ENCODE measurements around the gene TIGAR.

TIGAR gene

GRCh38 chr12:4386801-4387200 is 65.8 kb downstream of the TIGAR start:
- no peak for DNase-seq

GRCh38 chr12:4387607-4388006 is 66.6 kb downstream of the TIGAR start:
- DNase-seq, result no peak

GRCh38 chr12:4388032-4388431 is 67.0 kb downstream of the TIGAR start:
- no peak for DNase-seq

DNA sequence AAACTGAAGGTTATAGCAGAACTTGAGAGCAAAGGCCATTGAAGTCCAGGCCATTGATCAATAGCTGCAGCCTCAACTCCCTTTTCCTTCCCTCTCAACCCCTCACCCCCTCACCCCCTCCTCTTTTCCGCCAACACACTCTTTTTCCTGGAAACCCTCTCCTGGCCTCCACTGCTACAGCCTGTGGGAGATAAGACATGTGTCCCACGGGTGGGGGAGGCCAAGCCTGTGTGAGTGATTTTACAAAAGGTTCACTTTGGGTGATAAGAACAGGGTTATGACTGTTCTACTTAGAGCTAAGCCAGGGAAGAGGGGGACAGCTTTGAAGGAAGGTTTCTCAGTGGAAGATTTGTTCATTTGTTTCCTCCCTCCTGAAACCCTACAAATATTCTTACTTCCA is 67.6 kb downstream of the TIGAR start:
- peak; percentile 66 for DNase-seq

- no peak for DNase-seq
Measured at GRCh38 chr12:4392223-4392742, 71.3 kb downstream of the TIGAR start.

DNA sequence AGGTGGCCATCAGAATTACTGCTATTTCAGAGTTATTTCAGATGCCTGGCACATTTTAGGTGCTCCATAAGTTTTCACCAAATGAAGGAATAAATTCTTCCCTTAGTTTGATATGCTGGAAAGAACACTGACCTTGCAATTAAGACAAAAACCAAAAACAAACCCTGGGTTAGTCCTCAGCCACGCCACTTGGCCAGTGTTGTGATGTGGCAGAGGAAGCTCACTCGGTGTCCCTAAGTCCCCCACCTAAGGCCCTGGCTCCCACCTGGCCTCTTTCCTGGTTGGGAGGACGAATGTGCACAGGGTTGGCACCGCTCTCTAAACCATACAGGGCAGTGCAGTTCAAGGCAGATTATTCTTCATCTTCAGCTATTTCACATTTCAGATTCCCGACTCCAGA is 72.2 kb downstream of the TIGAR start:
- DNase-seq, result no peak

GRCh38 chr12:4395818-4396217 is 74.8 kb downstream of the TIGAR start:
- DNase-seq, result no peak

DNA sequence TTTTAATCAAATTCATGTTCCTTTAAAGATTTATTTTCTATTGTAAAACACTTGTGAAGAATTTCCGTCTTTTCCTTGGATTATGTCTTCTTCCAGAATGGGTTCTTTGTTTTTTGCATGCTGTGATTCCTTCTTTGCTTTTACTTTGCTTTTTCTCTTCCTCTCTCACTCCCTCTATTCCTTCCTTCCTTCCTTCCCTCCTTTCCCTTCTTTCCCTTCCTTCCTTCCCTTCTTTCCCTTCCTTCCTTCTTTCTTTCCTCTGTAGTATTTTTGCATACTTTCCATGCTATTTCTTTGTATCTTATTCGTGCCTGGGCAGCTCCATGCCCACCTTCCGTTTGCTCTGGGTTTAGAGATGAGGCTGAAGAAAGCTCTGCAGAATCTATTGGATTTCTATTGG is 80.1 kb downstream of the TIGAR start:
- DNase-seq, result no peak

GRCh38 chr12:4402996-4403395 is 82.0 kb downstream of the TIGAR start:
- DNase-seq, result no peak
